ENCODE data around the gene SMIM36.
"Not testable (repeated sequence)": the region's sequence is repeated elsewhere in the genome, so short reads cannot be mapped to it uniquely, and the experiment has no call there.

SMIM36 gene

DNA sequence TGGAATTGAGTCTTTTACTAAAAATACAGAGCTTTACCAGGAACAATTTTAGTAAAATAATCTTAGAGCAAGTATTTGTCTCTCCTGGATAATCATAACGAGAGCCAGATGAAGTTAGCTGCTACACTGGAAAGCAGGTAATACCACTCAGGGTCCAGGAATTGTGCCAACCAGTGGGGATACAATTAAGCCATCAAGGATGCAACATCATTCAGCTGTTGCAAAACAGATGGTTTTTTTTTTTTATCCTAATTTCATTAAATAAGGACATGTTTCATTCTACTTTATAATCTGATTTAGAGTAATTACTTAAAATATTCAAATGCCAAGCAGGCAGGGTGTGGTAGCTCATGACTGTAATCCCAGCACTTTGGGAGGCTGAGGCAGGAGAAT lies 99.8 kb downstream of the SMIM36 start:
- DNase-seq: no peak

GRCh38 chr17:55410722-55411462 lies 100.4 kb downstream of the SMIM36 start:
- no peak for DNase-seq

DNA sequence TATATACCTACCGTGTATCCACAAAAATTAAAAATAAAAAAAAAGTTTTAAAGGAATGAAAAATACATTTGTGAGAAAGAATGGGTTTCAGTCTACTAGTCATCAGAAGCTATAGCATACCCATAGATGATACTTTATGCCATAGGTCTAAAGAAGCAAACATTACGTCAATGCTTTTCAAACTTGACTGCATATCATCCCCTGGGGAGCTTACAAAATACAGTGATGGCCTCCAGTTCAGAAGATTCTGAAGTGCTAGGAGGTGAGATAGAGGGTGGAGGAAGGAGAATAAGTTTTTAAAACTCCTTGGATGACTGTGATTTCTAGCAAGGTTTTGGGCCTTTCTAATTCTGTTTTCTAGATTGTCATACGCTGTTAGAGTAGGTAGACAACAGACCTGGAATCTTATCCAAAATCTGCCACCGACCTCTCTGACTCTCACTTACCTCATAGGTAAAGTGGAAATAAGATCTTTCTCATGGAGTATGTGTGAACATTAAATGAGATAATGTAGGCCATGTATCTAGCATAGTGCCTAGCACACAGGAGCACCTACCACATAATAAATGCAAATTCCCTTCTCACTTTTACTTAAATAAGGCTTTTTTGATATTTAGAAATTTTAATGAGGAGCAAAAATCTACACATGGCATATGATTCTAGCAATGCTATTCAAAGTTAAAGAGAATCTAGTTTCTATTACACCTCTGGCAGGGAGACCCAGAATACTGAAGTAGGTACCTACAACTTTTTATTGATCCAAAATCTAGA lies 102.0 kb downstream of the SMIM36 start:
- no peak for DNase-seq

- no peak for DNase-seq
These were observed 103.3 kb downstream of the SMIM36 start for GRCh38 chr17:55407641-55408566.

- DNase-seq: no peak
These were observed 105.7 kb downstream of the SMIM36 start for GRCh38 chr17:55405600-55405999.

- not testable (repeated sequence) for DNase-seq
These were observed 107.1 kb downstream of the SMIM36 start for GRCh38 chr17:55404197-55404596.

DNA sequence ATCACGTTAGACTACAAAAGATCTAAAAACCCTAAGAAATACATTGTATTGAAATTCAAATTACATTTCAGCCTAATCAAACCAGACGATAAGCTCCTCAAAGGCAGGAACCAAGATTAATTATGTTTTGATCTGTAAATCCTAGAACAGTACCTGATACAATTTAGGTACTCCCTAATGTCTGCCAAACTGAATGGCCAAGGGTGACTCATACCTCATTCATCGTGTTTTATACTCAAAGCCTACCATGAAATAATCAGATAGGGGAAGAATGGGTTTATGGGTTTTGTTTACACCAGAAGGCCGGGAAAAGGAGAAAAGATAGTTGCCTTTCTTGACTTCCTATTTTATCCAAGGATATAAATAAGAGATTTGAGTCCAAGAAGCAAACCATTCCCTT lies 108.9 kb downstream of the SMIM36 start:
- DNase-seq: no peak
